K562 (cell line): ENCODE data around the gene PLD6. TPM values are rescaled to one million over a fixed set of nuclear protein-coding genes. Genes with fewer than 3 reads are reported as not detected.

Experiments used
- ATAC-seq: fragments of 200-7000 bp; cut with Tn5 transposase; 3 replicates; pipeline ENCODE4 v1.9.1; 2020; ENCODE audit warnings: moderate library complexity
- BruUV-seq: library from RNA; stranded (reverse); fragments of 400-500 nt; replicated peaks from 2 replicates; lab custom pipeline; 2021; lab: Mats Ljungman, UMichigan
- CTCF ChIA-PET: fragments of 300-600 bp; formaldehyde crosslinking; extraction: SDS; loops from one replicate; lab custom pipeline; 2021; ENCODE audit warnings: low intra/inter-chr PET ratio; lab: Yijun Ruan, JAX
- POLR2A ChIA-PET: fragments of 300-600, 350-650 bp; sonication (Branson Sonifier 250); formaldehyde crosslinking; extraction: SDS; loops from one replicate; lab custom pipeline; 2021; ENCODE audit warnings: antibody characterized with exemption, inconsistent platforms; lab: Yijun Ruan, JAX
- DNase-seq, 4 experiments: peaks; one replicate each; pipeline versions ENCODE4 v3.0.0 to v3.0.0-alpha.2; 2011 to 2018; ENCODE audit warnings: low spot score in 3 of 4, mixed read lengths in 3 of 4; ENCODE audit errors: extremely low read depth in 1 of 4
- FAIRE-seq: peaks from 2 replicates; lab custom pipeline; 2011; peaks lifted over from hg19 to GRCh38; lab: Jason Lieb, UNC
- H2AFZ ChIP-seq: 2 replicates; pipeline ENCODE4 v1.6.0; 2011; ENCODE audit warnings: low read depth, low read length, control low read depth, inconsistent platforms
- H3K27ac ChIP-seq: fragments of 200-600 bp; 3 replicates; pipeline ENCODE4 v1.8.0; 2011; ENCODE audit warnings: low read depth, mild to moderate bottlenecking, control low read depth, inconsistent platforms, low read length, moderate library complexity, mixed read lengths; ENCODE audit errors: extremely low read depth
- H3K27me3 ChIP-seq, 2 experiments: fragments of 300-600 bp in 1 of 2; 2 replicates in 1 of 2; 3 replicates in 1 of 2; pipeline versions ENCODE4 v1.6.0 to v1.8.0; 2011; ENCODE audit warnings: inconsistent platforms in 2 of 2, low read length in 2 of 2, mild to moderate bottlenecking in 1 of 2, mixed read lengths in 1 of 2, moderate library complexity in 1 of 2; ENCODE audit not compliant: control insufficient read depth in 2 of 2, insufficient read depth in 2 of 2
- H3K36me3 ChIP-seq: fragments of 300-600 bp; 3 replicates; pipeline ENCODE4 v1.8.0; 2011; ENCODE audit warnings: mild to moderate bottlenecking, low read length, inconsistent platforms; ENCODE audit not compliant: control insufficient read depth, insufficient read depth
- H3K4me1 ChIP-seq, 2 experiments: fragments of 200-600 bp in 1 of 2; replicated peaks in 1 of 2; 2 replicates in 1 of 2; 3 replicates in 1 of 2; pipeline versions ENCODE4 v1.5.1 to v1.8.0; 2011; ENCODE audit warnings: inconsistent platforms in 2 of 2, low read length in 2 of 2, mild to moderate bottlenecking in 1 of 2, mixed read lengths in 1 of 2, moderate library complexity in 1 of 2; ENCODE audit not compliant: control insufficient read depth in 2 of 2, insufficient read depth in 2 of 2
- H3K4me2 ChIP-seq: 2 replicates; pipeline ENCODE4 v1.6.1; 2011; ENCODE audit warnings: low read length, control low read depth, inconsistent platforms, mixed read lengths; ENCODE audit not compliant: insufficient read depth
- H3K4me3 ChIP-seq: fragments of 200-600 bp; sonication (generic), shearing (Covaris generic); 2 replicates; pipeline ENCODE4 v1.5.1; 2016; ENCODE audit warnings: control low read depth, inconsistent platforms
- H3K79me2 ChIP-seq: fragments of 200-600 bp; 3 replicates; pipeline ENCODE4 v1.8.0; 2011; ENCODE audit warnings: low read length, inconsistent platforms; ENCODE audit not compliant: control insufficient read depth, insufficient read depth
- H3K9ac ChIP-seq, 2 experiments: 2 replicates each; pipeline versions ENCODE4 v1.6.0 to v1.6.1; 2011; ENCODE audit warnings: low read depth in 2 of 2, low read length in 2 of 2, control low read depth in 1 of 2, inconsistent platforms in 1 of 2, mild to moderate bottlenecking in 1 of 2, mixed read lengths in 1 of 2; ENCODE audit not compliant: insufficient read depth in 1 of 2
- H3K9me1 ChIP-seq: one replicate; pipeline ENCODE4 v1.6.0; 2011; ENCODE audit warnings: inconsistent platforms, mild to moderate bottlenecking, low read length, moderate library complexity; ENCODE audit not compliant: control insufficient read depth, insufficient read depth
- H3K9me3 ChIP-seq: replicated peaks from 2 replicates; pipeline ENCODE4 v1.5.1; 2011; ENCODE audit warnings: low read depth, low read length, inconsistent platforms; ENCODE audit not compliant: control insufficient read depth, insufficient read depth
- H4K20me1 ChIP-seq: replicated peaks from 2 replicates; pipeline ENCODE4 v1.6.1; 2011; ENCODE audit warnings: low read length, inconsistent platforms, mixed read lengths; ENCODE audit not compliant: control insufficient read depth, insufficient read depth
- CBX1 ChIP-seq: sonication (generic); IDR thresholded peaks from 2 replicates; pipeline ENCODE4 v1.6.1; 2016; ENCODE audit warnings: antibody characterized with exemption, low read depth, mild to moderate bottlenecking
- CEBPG ChIP-seq, 3 experiments: fragments of 200-800 bp in 1 of 3; sonication (Bioruptor generic) in 1 of 3; sonication (generic) in 1 of 3; formaldehyde crosslinking in 1 of 3; IDR thresholded peaks in 2 of 3; conservative IDR thresholded peaks in 1 of 3; 2 replicates each; pipeline versions ENCODE4 v1.6.1 to v1.8.0; 2016 to 2022; ENCODE audit warnings: missing compliant biosample characterization in 2 of 3, missing genetic modification characterization in 2 of 3, mild to moderate bottlenecking in 1 of 3, missing genetic modification reagents in 1 of 3
- DMBX1 ChIP-seq: fragments of 250-450 bp; sonication (Bioruptor Pico); IDR thresholded peaks from 2 replicates; pipeline ENCODE4 v1.8.0; 2022; ENCODE audit warnings: inconsistent platforms, mild to moderate bottlenecking, moderate library complexity, borderline replicate concordance
- FOS ChIP-seq: IDR thresholded peaks from 3 replicates; pipeline ENCODE4 v1.6.1; 2011; ENCODE audit not compliant: insufficient read length; ENCODE audit errors: extremely low read depth
- HDAC8 ChIP-seq: fragments of 450-650 bp; IDR thresholded peaks from 2 replicates; pipeline ENCODE4 v1.6.1; 2016; ENCODE audit warnings: mild to moderate bottlenecking, missing genetic modification characterization, moderate library complexity, missing compliant biosample characterization
- MED1 ChIP-seq: sonication (generic); formaldehyde crosslinking; IDR thresholded peaks from 2 replicates; pipeline ENCODE4 v1.8.1; 2023; ENCODE audit warnings: missing genetic modification reagents, borderline replicate concordance
- NCOA1 ChIP-seq: fragments of 450-650 bp; IDR thresholded peaks from 2 replicates; pipeline ENCODE4 v1.6.1; 2016; ENCODE audit warnings: low read depth
- OTX1 ChIP-seq: fragments of 450-650 bp; formaldehyde crosslinking; IDR thresholded peaks from 2 replicates; pipeline ENCODE4 v1.4.0; 2022; ENCODE audit warnings: mild to moderate bottlenecking
- RBM39 ChIP-seq: fragments of 200-400 bp; formaldehyde crosslinking; optimal IDR thresholded peaks from 2 replicates; pipeline ENCODE3; 2018; ENCODE audit warnings: low read depth, low read length
- USF2 ChIP-seq: sonication (generic); formaldehyde crosslinking; IDR thresholded peaks from 2 replicates; pipeline ENCODE4 v1.5.0; 2020; ENCODE audit warnings: missing genetic modification reagents
- ZNF24 ChIP-seq: fragments of 450-650 bp; IDR thresholded peaks from 2 replicates; pipeline ENCODE4 v1.6.1; 2016
- ZNF445 ChIP-seq: fragments of 250-450 bp; sonication (Bioruptor Pico); IDR thresholded peaks from 2 replicates; pipeline ENCODE4 v1.4.0; 2020; ENCODE audit warnings: low read depth, mild to moderate bottlenecking, moderate library complexity
- WGBS: fragments of 100-300 bp; shearing (Covaris generic); methylation state at CpG from one replicate; pipeline ENCODE4 v1.1.6; 2016; ENCODE audit warnings: low coverage, mixed read lengths; ENCODE audit not compliant: insufficient coverage; ENCODE audit errors: missing lambda C conversion rate; 5-methylcytosine and 5-hydroxymethylcytosine counted together
- in situ Hi-C: fragments of 300-500 bp; cut with MboI; formaldehyde crosslinking; loops from 4 replicates; pipeline ENCODE4 v1.15.0; 2018; ENCODE audit warnings: inconsistent platforms, mixed read lengths
- intact Hi-C: fragments of 100-400 bp; cut with micrococcal nuclease; formaldehyde crosslinking; loops from 2 replicates; pipeline ENCODE4 v1.14.2; 2022
- polyA plus RNA-seq, 8 experiments: library from polyadenylated mRNA; depleted of rRNA in 4 of 8; stranded (reverse) in 5 of 8; unstranded in 3 of 8; fragments of >200 nt; fragmentation: Nextera tagmentation in 2 of 8; fragmentation: Illumina TruSeq in 1 of 8; extraction: Ambion mirVana in 2 of 8; extraction: Trizol in 1 of 8; gene quantifications; 2 replicates each; pipeline versions ENCODE4 v1.2.1 to v1.2.3, GENCODE V29; 2011 to 2014; ENCODE audit warnings: inconsistent platforms in 1 of 8, missing spikeins in 1 of 8
- total RNA-seq, 7 experiments: library from RNA; depleted of rRNA in 6 of 7; stranded (reverse); fragments of >200 nt in 6 of 7; fragmentation: Illumina TruSeq in 2 of 7; extraction: Trizol in 2 of 7; gene quantifications; 2 replicates each; pipeline versions ENCODE4 v1.2.1 to v1.2.3, GENCODE V29; 2011 to 2021; ENCODE audit warnings: low replicate concordance in 1 of 7
- TF ChIP-seq, protein P1 (sequence below), 2 experiments: fragments of 250-450 bp in 1 of 2; fragments of 450-650 bp in 1 of 2; sonication (Bioruptor Pico) in 1 of 2; IDR thresholded peaks; 2 replicates each; pipeline versions ENCODE4 v1.6.1 to v1.8.0; 2016 to 2021; ENCODE audit warnings: mild to moderate bottlenecking in 2 of 2, moderate library complexity in 2 of 2, missing compliant biosample characterization in 1 of 2, missing genetic modification characterization in 1 of 2

Gene PLD6
- total and polyA plus RNA-seq, 9 of the 15 experiments (the other 6 are each of a cell fraction or from before 2014, with no cell fraction given): 3.6 to 15.6 (median 10.0) TPM

- TF ChIP-seq DMBX1 (CRISPR knock-in tag) (no peak), NCOA1 (no peak), CBX1 (no peak), HDAC8 (tag) (no peak), OTX1 (CRISPR knock-in tag) (no peak)
Observed at GRCh38 chr17:17156107-17156506, 50.0 kb downstream of the PLD6 start (continued).

GRCh38 chr17:17155568-17155967 lies 50.6 kb downstream of the PLD6 start:
- ATAC-seq (no peak), DNase-seq (no peak), FAIRE-seq (no peak)
- Histone ChIP-seq H2AFZ (no peak overlapping the region), H3K9me1 (no peaks in the 10 kb centered on the region), H3K9me3 (no peaks in the 10 kb centered on the region), H3K27me3 (no peaks in the 10 kb centered on the region), H3K4me1 (no peaks in the 10 kb centered on the region; a peak in 1 of 5 replicates), H3K4me2 (no peak overlapping the region), H3K36me3 (peaks cover 37% of the 10 kb centered on the region; the same call in 2 of the 3 replicates), H3K79me2 (no peaks in the 10 kb centered on the region), H3K9ac (no peak overlapping the region), H4K20me1 (no peaks in the 10 kb centered on the region), H3K27ac (no peak overlapping the region), H3K4me3 (no peak overlapping the region)
- no TSS peak for BruUV-seq
- intact Hi-C loops (no loop called here), in situ Hi-C loops (no loop called here)
- WGBS: 100% methylated on average over 3 of the region's 3 CpGs
- TF ChIP-seq USF2 (CRISPR knock-in tag): no peak
- TF ChIP-seq RBM39: no peak
- no peak for TF ChIP-seq CEBPG (CRISPR knock-in tag; IDR thresholded peaks at IDR 0.05)
- no peak for TF ChIP-seq CEBPG (tag; conservative IDR thresholded peaks at IDR 0.05 in 1 of 2, IDR thresholded peaks at IDR 0.05 in 1 of 2)
- TF ChIP-seq FOS: no peak
- no peak for TF ChIP-seq MED1
- TF ChIP-seq ZNF24: no peak
- TF ChIP-seq, protein P1, sequence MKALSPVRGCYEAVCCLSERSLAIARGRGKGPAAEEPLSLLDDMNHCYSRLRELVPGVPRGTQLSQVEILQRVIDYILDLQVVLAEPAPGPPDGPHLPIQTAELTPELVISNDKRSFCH (CRISPR knock-in tag; IDR thresholded peaks at IDR 0.05): no peak
- TF ChIP-seq, protein P1 (tag; IDR thresholded peaks at IDR 0.05): no peak
- no peak for TF ChIP-seq ZNF445
- CTCF ChIA-PET: no interaction called here
- POLR2A ChIA-PET: no interaction called here
